GM06990 (cell line): ENCODE measurements around the gene TAGAP.
"Not testable (repeated sequence)": the region's sequence is repeated elsewhere in the genome, so short reads cannot be mapped to it uniquely, and the experiment has no call there.

ENCODE experiments used
- DNase-seq: peaks from one replicate; pipeline ENCODE4 v3.0.0-alpha.2; 2011; ENCODE audit not compliant: insufficient read length; ENCODE audit errors: extremely low read depth
- H3K27me3 ChIP-seq: replicated peaks from 2 replicates; pipeline ENCODE4 v1.6.0; 2011; ENCODE audit warnings: low read length; ENCODE audit not compliant: control insufficient read depth, insufficient read depth
- H3K36me3 ChIP-seq: 2 replicates; pipeline ENCODE4 v1.5.1; 2011; ENCODE audit warnings: low read length; ENCODE audit not compliant: control insufficient read depth, insufficient read depth
- H3K4me3 ChIP-seq: replicated peaks from 2 replicates; pipeline ENCODE4 v1.5.1; 2011; ENCODE audit warnings: low read depth, mild to moderate bottlenecking, control low read depth, low read length
- TF ChIP-seq, protein P1 (sequence below): IDR thresholded peaks from 2 replicates; pipeline ENCODE4 v1.5.1; 2011; ENCODE audit warnings: low read length, control low read depth, mild to moderate bottlenecking, inconsistent platforms; ENCODE audit not compliant: insufficient read depth, poor library complexity, severe bottlenecking

Gene TAGAP

DNA sequence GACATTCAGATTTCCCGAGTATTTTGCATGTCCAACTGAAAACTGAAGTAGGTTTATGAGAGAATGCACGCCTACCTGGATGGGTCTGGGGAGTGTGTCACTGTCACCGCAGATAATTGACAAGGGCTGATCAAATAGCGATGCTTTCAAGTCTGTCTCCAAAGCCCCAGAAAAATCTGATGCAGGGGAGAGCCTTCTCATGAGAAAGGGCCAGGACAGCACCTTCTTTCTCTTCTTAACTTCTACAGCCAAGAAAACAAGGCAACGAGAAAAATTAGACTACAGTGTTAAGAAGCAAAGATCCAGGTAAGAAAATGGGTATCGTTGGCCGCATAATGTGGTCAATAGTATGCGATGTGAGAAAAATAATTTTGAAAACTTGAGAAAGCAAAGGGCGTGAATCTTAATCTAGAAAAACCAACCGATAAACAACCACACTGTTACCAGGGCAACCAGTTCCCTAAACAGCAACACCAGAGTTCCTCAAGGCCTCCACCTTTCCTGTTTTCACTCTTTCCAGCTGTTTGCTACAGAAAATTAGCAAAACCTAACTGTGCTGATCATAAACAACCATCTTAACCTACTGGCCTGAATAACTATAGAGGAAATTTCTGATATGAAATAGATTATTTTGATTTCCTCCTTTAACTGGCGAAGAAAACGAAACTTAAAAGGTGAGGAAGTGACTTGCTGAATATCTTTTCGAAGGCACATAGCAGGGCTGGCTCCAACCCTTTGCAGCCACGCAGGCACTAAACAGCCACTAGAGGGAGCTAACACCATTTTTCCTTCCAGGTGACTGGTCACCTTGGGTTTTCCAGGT, 2.6 kb downstream of the TAGAP start:
- peak overlapping the region; percentile 81 for H3K4me3 ChIP-seq
- no peaks in the 10 kb centered on the region for H3K27me3 ChIP-seq
- TF ChIP-seq, protein P1, sequence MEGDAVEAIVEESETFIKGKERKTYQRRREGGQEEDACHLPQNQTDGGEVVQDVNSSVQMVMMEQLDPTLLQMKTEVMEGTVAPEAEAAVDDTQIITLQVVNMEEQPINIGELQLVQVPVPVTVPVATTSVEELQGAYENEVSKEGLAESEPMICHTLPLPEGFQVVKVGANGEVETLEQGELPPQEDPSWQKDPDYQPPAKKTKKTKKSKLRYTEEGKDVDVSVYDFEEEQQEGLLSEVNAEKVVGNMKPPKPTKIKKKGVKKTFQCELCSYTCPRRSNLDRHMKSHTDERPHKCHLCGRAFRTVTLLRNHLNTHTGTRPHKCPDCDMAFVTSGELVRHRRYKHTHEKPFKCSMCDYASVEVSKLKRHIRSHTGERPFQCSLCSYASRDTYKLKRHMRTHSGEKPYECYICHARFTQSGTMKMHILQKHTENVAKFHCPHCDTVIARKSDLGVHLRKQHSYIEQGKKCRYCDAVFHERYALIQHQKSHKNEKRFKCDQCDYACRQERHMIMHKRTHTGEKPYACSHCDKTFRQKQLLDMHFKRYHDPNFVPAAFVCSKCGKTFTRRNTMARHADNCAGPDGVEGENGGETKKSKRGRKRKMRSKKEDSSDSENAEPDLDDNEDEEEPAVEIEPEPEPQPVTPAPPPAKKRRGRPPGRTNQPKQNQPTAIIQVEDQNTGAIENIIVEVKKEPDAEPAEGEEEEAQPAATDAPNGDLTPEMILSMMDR = peak; percentile 87
- peak; percentile 47 for DNase-seq
- peaks cover 11% of the 10 kb centered on the region for H3K36me3 ChIP-seq

- Histone ChIP-seq H3K27me3 (no peaks in the 10 kb centered on the region), H3K36me3 (peaks cover 18% of the 10 kb centered on the region), H3K4me3 (no peak overlapping the region)
- DNase-seq = no peak
- TF ChIP-seq, protein P1 = no peak
Measured at GRCh38 chr6:159041181-159041580, 3.6 kb downstream of the TAGAP start.

DNA sequence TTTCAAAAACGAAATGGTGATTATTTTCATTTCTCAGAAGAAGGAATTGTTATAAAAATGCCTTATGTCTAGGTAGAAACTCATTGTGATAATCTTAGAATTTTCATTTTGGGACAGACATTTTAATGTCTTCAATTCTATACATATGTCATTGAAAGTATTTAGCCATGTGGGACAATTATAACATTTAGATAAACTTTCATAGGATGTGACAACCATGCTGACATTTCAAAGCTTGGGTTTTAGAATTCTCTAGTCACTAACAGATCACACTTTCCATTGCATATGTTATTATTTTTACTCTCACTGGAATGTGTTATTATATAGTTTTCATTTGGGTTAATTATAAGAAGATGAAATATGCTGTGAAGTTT, 4.9 kb downstream of the TAGAP start:
- H3K4me3 ChIP-seq = peak overlapping the region; percentile 17
- no peaks in the 10 kb centered on the region for H3K27me3 ChIP-seq
- DNase-seq = no peak
- H3K36me3 ChIP-seq = peaks cover 24% of the 10 kb centered on the region
- TF ChIP-seq, protein P1 = no peak

DNA sequence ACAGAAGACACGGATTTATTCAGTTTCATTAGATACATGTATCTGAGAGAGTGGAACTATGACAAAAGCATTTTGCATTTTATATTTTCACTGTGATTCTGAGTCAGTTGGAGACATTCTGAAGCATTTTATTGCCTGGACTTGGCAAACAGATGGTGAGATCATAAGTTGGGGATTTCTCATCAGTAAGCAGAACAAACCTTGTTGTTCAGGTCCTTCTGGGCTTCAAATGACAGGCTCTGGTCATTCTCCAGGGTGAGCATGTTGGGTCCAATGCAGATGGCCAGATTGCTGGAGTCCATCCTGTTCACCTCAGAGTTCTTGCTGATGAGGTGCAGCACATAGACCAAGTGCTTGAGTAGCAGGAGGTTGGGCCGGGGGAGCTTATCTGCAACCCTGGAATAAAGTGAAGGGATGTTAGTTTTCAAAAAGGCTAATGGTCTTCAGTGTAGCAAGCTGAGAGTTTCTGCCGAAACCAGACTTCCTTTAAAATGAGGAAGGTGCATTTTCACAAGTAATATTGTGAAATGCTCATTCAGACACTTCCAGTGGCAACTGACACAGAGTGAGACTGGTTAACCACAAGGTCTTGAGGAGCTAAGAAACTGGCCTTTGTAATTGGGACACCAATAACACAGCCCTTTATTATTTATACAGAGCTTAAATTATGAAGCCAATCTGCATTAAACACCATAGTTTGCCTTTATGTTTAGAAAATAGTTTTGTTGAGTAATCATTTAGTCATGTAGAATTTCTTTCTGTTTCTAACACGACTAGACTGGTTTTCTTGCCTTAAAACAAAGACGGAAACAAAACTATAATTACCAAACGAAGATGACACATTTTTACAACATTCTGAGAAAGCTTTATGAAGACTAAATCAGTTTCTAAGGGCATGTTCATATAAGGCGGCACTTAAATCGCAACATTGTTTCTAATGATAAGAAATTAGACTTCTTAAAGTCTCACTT, 5.6 kb downstream of the TAGAP start:
- TF ChIP-seq, protein P1 = no peak
- Histone ChIP-seq H3K36me3 (peaks cover 24% of the 10 kb centered on the region), H3K4me3 (peak overlapping the region; percentile 30), H3K27me3 (no peaks in the 10 kb centered on the region)
- peak; percentile 80 for DNase-seq

DNA sequence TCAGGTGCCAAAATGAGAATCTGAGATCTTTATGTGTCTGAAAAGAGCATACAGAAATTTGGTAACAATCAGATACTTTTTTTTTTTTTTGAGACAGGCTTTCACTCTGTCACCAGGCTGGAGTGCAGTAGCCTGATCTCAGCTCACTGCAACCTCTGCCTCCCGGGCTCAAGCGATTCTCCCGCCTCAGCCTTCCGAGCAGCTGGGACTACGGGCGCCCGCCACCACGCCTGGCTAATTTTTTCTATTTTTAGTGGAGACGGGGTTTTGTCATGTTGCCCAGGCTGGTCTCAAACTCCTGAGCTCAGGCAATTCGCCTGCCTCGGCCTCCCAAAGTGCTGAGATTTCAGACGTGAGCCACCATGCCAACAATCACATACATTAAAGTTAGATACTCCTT, 6.5 kb downstream of the TAGAP start:
- not testable (repeated sequence) for H3K4me3 ChIP-seq, H3K27me3 ChIP-seq, DNase-seq
- H3K36me3 ChIP-seq = peaks cover 24% of the 10 kb centered on the region

- DNase-seq = no peak
- H3K4me3 ChIP-seq = peak overlapping the region; percentile 18; the same call in 1 of the 2 replicates
- no peaks in the 10 kb centered on the region for H3K27me3 ChIP-seq
- TF ChIP-seq, protein P1 = no peak
- H3K36me3 ChIP-seq = peaks cover 24% of the 10 kb centered on the region
Measured at GRCh38 chr6:159037756-159038290, 7.0 kb downstream of the TAGAP start.
